HL-60 (cell line): ENCODE measurements around the gene DPPA2.

Experiments
- GABPA ChIP-seq: IDR thresholded peaks from 2 replicates; pipeline ENCODE4 v1.6.1; 2012; ENCODE audit warnings: low read depth
- POLR2AphosphoS5 ChIP-seq: IDR thresholded peaks from 2 replicates; pipeline ENCODE4 v1.6.1; 2012; ENCODE audit warnings: low read depth
- SPI1 ChIP-seq: IDR thresholded peaks from 2 replicates; pipeline ENCODE4 v1.6.1; 2012; ENCODE audit warnings: low read depth, mild to moderate bottlenecking, borderline replicate concordance
- TF ChIP-seq, protein P1 (sequence below): IDR thresholded peaks from one replicate; pipeline ENCODE4 v1.5.1; 2011; ENCODE audit warnings: low read length, control low read depth, inconsistent platforms; ENCODE audit not compliant: insufficient read depth

GRCh38 chr3:109334572-109334971, 18.3 kb upstream of the DPPA2 start:
- TF ChIP-seq GABPA: no peak
- TF ChIP-seq, protein P1, sequence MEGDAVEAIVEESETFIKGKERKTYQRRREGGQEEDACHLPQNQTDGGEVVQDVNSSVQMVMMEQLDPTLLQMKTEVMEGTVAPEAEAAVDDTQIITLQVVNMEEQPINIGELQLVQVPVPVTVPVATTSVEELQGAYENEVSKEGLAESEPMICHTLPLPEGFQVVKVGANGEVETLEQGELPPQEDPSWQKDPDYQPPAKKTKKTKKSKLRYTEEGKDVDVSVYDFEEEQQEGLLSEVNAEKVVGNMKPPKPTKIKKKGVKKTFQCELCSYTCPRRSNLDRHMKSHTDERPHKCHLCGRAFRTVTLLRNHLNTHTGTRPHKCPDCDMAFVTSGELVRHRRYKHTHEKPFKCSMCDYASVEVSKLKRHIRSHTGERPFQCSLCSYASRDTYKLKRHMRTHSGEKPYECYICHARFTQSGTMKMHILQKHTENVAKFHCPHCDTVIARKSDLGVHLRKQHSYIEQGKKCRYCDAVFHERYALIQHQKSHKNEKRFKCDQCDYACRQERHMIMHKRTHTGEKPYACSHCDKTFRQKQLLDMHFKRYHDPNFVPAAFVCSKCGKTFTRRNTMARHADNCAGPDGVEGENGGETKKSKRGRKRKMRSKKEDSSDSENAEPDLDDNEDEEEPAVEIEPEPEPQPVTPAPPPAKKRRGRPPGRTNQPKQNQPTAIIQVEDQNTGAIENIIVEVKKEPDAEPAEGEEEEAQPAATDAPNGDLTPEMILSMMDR: no peak
- TF ChIP-seq POLR2AphosphoS5: no peak
- no peak for TF ChIP-seq SPI1
